Measurements from ENCODE around the gene FHOD3.

FHOD3 gene

GRCh38 chr18:36488131-36488530 is 190.6 kb downstream of the FHOD3 start:
- DNase-seq = no peak

- DNase-seq = no peak
Measured at GRCh38 chr18:36490897-36491296, 193.4 kb downstream of the FHOD3 start.

- no peak for DNase-seq
Measured at GRCh38 chr18:36492604-36493329, 195.3 kb downstream of the FHOD3 start.

GRCh38 chr18:36493349-36494159 is 196.0 kb downstream of the FHOD3 start:
- DNase-seq = no peak

GRCh38 chr18:36494160-36494437 is 196.6 kb downstream of the FHOD3 start:
- no peak for DNase-seq

GRCh38 chr18:36496022-36496421 is 198.5 kb downstream of the FHOD3 start:
- DNase-seq = no peak

GRCh38 chr18:36499938-36500337 is 202.4 kb downstream of the FHOD3 start:
- no peak for DNase-seq

- DNase-seq = no peak
Measured at GRCh38 chr18:36501100-36501499, 203.6 kb downstream of the FHOD3 start.

- no peak for DNase-seq
Measured at GRCh38 chr18:36503477-36503876, 206.0 kb downstream of the FHOD3 start.

GRCh38 chr18:36504928-36505327 is 207.4 kb downstream of the FHOD3 start:
- no peak for DNase-seq

- no peak for DNase-seq
Measured at GRCh38 chr18:36505665-36506064, 208.2 kb downstream of the FHOD3 start.

GRCh38 chr18:36509646-36510197 is 212.2 kb downstream of the FHOD3 start:
- no peak for DNase-seq

- DNase-seq = no peak
Measured at GRCh38 chr18:36511791-36512352, 214.4 kb downstream of the FHOD3 start.

GRCh38 chr18:36513556-36513955 is 216.0 kb downstream of the FHOD3 start:
- no peak for DNase-seq

- DNase-seq = no peak
Measured at GRCh38 chr18:36514778-36515177, 217.3 kb downstream of the FHOD3 start.

GRCh38 chr18:36516258-36516657 is 218.7 kb downstream of the FHOD3 start:
- DNase-seq = no peak

- DNase-seq = no peak
Measured at GRCh38 chr18:36516726-36517125, 219.2 kb downstream of the FHOD3 start.

GRCh38 chr18:36518839-36519238 is 221.3 kb downstream of the FHOD3 start:
- DNase-seq = no peak

GRCh38 chr18:36519358-36519757 is 221.8 kb downstream of the FHOD3 start:
- DNase-seq = no peak

- no peak for DNase-seq
Measured at GRCh38 chr18:36522509-36522908, 225.0 kb downstream of the FHOD3 start.

GRCh38 chr18:36525913-36526312 is 228.4 kb downstream of the FHOD3 start:
- DNase-seq = no peak

GRCh38 chr18:36526611-36527010 is 229.1 kb downstream of the FHOD3 start:
- no peak for DNase-seq

- no peak for DNase-seq
Measured at GRCh38 chr18:36527051-36527450, 229.5 kb downstream of the FHOD3 start.

Measured in central memory CD4-positive, alpha-beta T cell (primary cell).